HepG2 (cell line): ENCODE results near the gene STK38L. TPM values are rescaled to one million over a fixed set of nuclear protein-coding genes. Genes with fewer than 3 reads are reported as not detected.

ENCODE experiments used
- ATAC-seq: fragments of 200-7000 bp; cut with Tn5 transposase; 3 replicates; pipeline ENCODE4 v1.9.1; 2020; ENCODE audit warnings: mild to moderate bottlenecking, moderate library complexity
- BruUV-seq: library from RNA; stranded (reverse); fragments of 400-500 nt; replicated peaks from 2 replicates; lab custom pipeline; 2021; lab: Mats Ljungman, UMichigan
- CTCF ChIA-PET: fragments of 300-600 bp; formaldehyde crosslinking; extraction: SDS; loops from one replicate; lab custom pipeline; 2021; ENCODE audit warnings: low total read pairs, inconsistent platforms, low intra/inter-chr PET ratio; lab: Yijun Ruan, JAX
- POLR2A ChIA-PET: fragments of 350-600 bp; sonication (Branson Sonifier 250); formaldehyde crosslinking; loops from one replicate; lab custom pipeline; 2020; ENCODE audit warnings: antibody characterized with exemption, inconsistent platforms; lab: Yijun Ruan, JAX
- DNase-seq: peaks from one replicate; pipeline ENCODE4 v3.0.0-alpha.2; 2015; ENCODE audit warnings: low spot score
- FAIRE-seq: peaks from 3 replicates; lab custom pipeline; 2011; peaks lifted over from hg19 to GRCh38; lab: Jason Lieb, UNC
- H2AFZ ChIP-seq: one replicate; pipeline ENCODE4 v1.6.1; 2011; ENCODE audit warnings: low read length, inconsistent platforms
- H3K27ac ChIP-seq: fragments of 300-600 bp; 3 replicates; pipeline ENCODE4 v1.8.0; 2011; ENCODE audit warnings: mixed run types, mild to moderate bottlenecking, mixed read lengths, low read length, inconsistent platforms; ENCODE audit not compliant: insufficient read depth; ENCODE audit errors: extremely low read length
- H3K27me3 ChIP-seq, 2 experiments: fragments of 200-600 bp in 1 of 2; 2 replicates in 1 of 2; 3 replicates in 1 of 2; pipeline versions ENCODE4 v1.6.0 to v1.8.0; 2011; ENCODE audit warnings: low read length in 2 of 2, mild to moderate bottlenecking in 2 of 2, moderate library complexity in 2 of 2, inconsistent platforms in 1 of 2; ENCODE audit not compliant: insufficient read depth in 2 of 2, control insufficient read depth in 1 of 2
- H3K36me3 ChIP-seq, 2 experiments: fragments of 200-600 bp in 1 of 2; replicated peaks in 1 of 2; 2 replicates in 1 of 2; 3 replicates in 1 of 2; pipeline versions ENCODE4 v1.5.1 to v1.8.0; 2011; ENCODE audit warnings: low read length in 2 of 2, inconsistent platforms in 1 of 2; ENCODE audit not compliant: insufficient read depth in 2 of 2, control insufficient read depth in 1 of 2
- H3K4me1 ChIP-seq: 2 replicates; pipeline ENCODE4 v1.5.1; 2012; ENCODE audit warnings: low read length, inconsistent platforms; ENCODE audit not compliant: insufficient read depth
- H3K4me2 ChIP-seq: 2 replicates; pipeline ENCODE4 v1.6.0; 2011; ENCODE audit warnings: low read depth, low read length, inconsistent platforms
- H3K4me3 ChIP-seq, 3 experiments: fragments of 200-600 bp in 1 of 3; sonication (generic), shearing (Covaris generic) in 1 of 3; replicated peaks in 1 of 3; 2 replicates each; pipeline ENCODE4 v1.5.1; 2011 to 2016; ENCODE audit warnings: low read length in 3 of 3, inconsistent platforms in 2 of 3, low read depth in 2 of 3, mild to moderate bottlenecking in 2 of 3, control low read depth in 1 of 3, mixed read lengths in 1 of 3; ENCODE audit not compliant: insufficient read depth in 1 of 3
- H3K79me2 ChIP-seq: one replicate; pipeline ENCODE4 v1.6.1; 2011; ENCODE audit warnings: low read length, inconsistent platforms; ENCODE audit not compliant: insufficient read depth
- H3K9ac ChIP-seq: 2 replicates; pipeline ENCODE4 v1.6.0; 2011; ENCODE audit warnings: mild to moderate bottlenecking, low read depth, low read length, inconsistent platforms; ENCODE audit not compliant: insufficient read depth
- H3K9me3 ChIP-seq: 2 replicates; pipeline ENCODE4 v1.5.1; 2012; ENCODE audit warnings: mild to moderate bottlenecking, low read length
- H4K20me1 ChIP-seq: 2 replicates; pipeline ENCODE4 v1.6.0; 2011; ENCODE audit warnings: inconsistent platforms, mild to moderate bottlenecking, low read length, moderate library complexity; ENCODE audit not compliant: insufficient read depth
- HDAC2 ChIP-seq: sonication (generic); formaldehyde crosslinking; IDR thresholded peaks from 2 replicates; pipeline ENCODE4 v1.4.0; 2020; ENCODE audit warnings: missing genetic modification reagents
- HIC2 ChIP-seq: sonication (generic); formaldehyde crosslinking; IDR thresholded peaks from 2 replicates; pipeline ENCODE4 v1.9.0; 2022; ENCODE audit warnings: low read depth, missing genetic modification reagents
- HNF4G ChIP-seq, 2 experiments: sonication (generic) in 1 of 2; formaldehyde crosslinking in 1 of 2; IDR thresholded peaks; 2 replicates each; pipeline versions ENCODE4 v1.4.0 to v1.6.1; 2011 to 2020; ENCODE audit warnings: borderline replicate concordance in 2 of 2, low read depth in 2 of 2, mild to moderate bottlenecking in 2 of 2, low read length in 1 of 2, missing genetic modification reagents in 1 of 2, moderate library complexity in 1 of 2
- KAT2B ChIP-seq: fragments of 150-350 bp; IDR thresholded peaks from 2 replicates; pipeline ENCODE4 v1.6.1; 2014; ENCODE audit warnings: low read depth, low read length, borderline replicate concordance
- MBD4 ChIP-seq: IDR thresholded peaks from 2 replicates; pipeline ENCODE4 v1.6.1; 2012; ENCODE audit warnings: low read length, inconsistent platforms, borderline replicate concordance
- NFAT5 ChIP-seq: sonication (generic); formaldehyde crosslinking; IDR thresholded peaks from 2 replicates; pipeline ENCODE4 v1.4.0; 2020; ENCODE audit warnings: missing genetic modification reagents
- NFRKB ChIP-seq: fragments of 450-650 bp; IDR thresholded peaks from 2 replicates; pipeline ENCODE4 v1.6.1; 2017
- PRMT3 ChIP-seq: sonication (generic); formaldehyde crosslinking; IDR thresholded peaks from 2 replicates; pipeline ENCODE4 v1.8.1; 2022; ENCODE audit warnings: low read depth, mild to moderate bottlenecking, moderate library complexity, missing genetic modification reagents, borderline replicate concordance
- TBL1XR1 ChIP-seq: fragments of 150-350 bp; IDR thresholded peaks from 2 replicates; pipeline ENCODE4 v1.6.1; 2014; ENCODE audit warnings: borderline replicate concordance, low read length; ENCODE audit not compliant: partially characterized antibody
- TFDP2 ChIP-seq: sonication (generic); formaldehyde crosslinking; IDR thresholded peaks from 2 replicates; pipeline ENCODE4 v1.4.0; 2020; ENCODE audit warnings: missing genetic modification reagents
- ZBTB26 ChIP-seq: IDR thresholded peaks from 2 replicates; pipeline ENCODE4 v1.6.1; 2016; ENCODE audit warnings: missing compliant biosample characterization, missing genetic modification reagents, borderline replicate concordance
- ZNF317 ChIP-seq: sonication (generic); formaldehyde crosslinking; IDR thresholded peaks from 2 replicates; pipeline ENCODE4 v1.5.0; 2020; ENCODE audit warnings: mild to moderate bottlenecking, missing genetic modification reagents
- ZNF672 ChIP-seq: sonication (generic); formaldehyde crosslinking; IDR thresholded peaks from 2 replicates; pipeline ENCODE4 v1.8.1; 2022; ENCODE audit warnings: missing genetic modification reagents
- ZNF768 ChIP-seq: sonication (generic); formaldehyde crosslinking; IDR thresholded peaks from 2 replicates; pipeline ENCODE4 v1.4.0; 2020; ENCODE audit warnings: missing genetic modification reagents
- ZNF850 ChIP-seq: sonication (generic); formaldehyde crosslinking; conservative IDR thresholded peaks from 2 replicates; pipeline ENCODE4 v1.9.0; 2021; ENCODE audit warnings: mild to moderate bottlenecking, missing genetic modification reagents
- WGBS: methylation state at CpG from one replicate; pipeline ENCODE4 v1.1.6; 2017; ENCODE audit warnings: low lambda C conversion rate; 5-methylcytosine and 5-hydroxymethylcytosine counted together
- in situ Hi-C: cut with HindIII; loops from 2 replicates; pipeline ENCODE4 v1.10.0; 2017; ENCODE audit warnings: low pct_unique_long_range_greater_than_20kb; ENCODE audit not compliant: extremely low pct_ligation_motif_present
- intact Hi-C: fragments of 100-400 bp; cut with micrococcal nuclease; formaldehyde crosslinking; loops from one replicate; pipeline ENCODE4 v1.10.0; 2022; ENCODE audit not compliant: unreplicated experiment
- polyA plus RNA-seq, 8 experiments: library from polyadenylated mRNA; depleted of rRNA in 3 of 8; stranded (reverse) in 7 of 8; unstranded in 1 of 8; fragments of >200 nt; fragmentation: Illumina TruSeq in 4 of 8; extraction: Trizol in 4 of 8; gene quantifications; 2 replicates each; pipeline versions ENCODE4 v1.2.1 to v1.2.3, GENCODE V29; 2011 to 2016; ENCODE audit warnings: low read depth in 4 of 8, missing spikeins in 1 of 8, mixed read lengths in 1 of 8; ENCODE audit not compliant: insufficient read depth in 1 of 8
- total RNA-seq, 5 experiments: library from RNA; depleted of rRNA; stranded (reverse); fragments of >200 nt; fragmentation: Illumina TruSeq; extraction: Trizol; gene quantifications; 2 replicates each; pipeline ENCODE4 v1.2.3, GENCODE V29; 2016; ENCODE audit warnings: low read depth in 1 of 5

The STK38L gene
- total and polyA plus RNA-seq, 2 of the 13 experiments (the other 11 are each of a cell fraction or from before 2014, with no cell fraction given): 6.1 to 26.4 TPM

- in situ Hi-C loops: no loop called here
- TF ChIP-seq ZNF850 (CRISPR knock-in tag): no peak
- TF ChIP-seq ZBTB26 (CRISPR knock-in tag): no peak
- no peak for TF ChIP-seq ZNF768 (CRISPR knock-in tag)
- no peak for TF ChIP-seq NFRKB
- no peak for TF ChIP-seq TBL1XR1
- no peak for TF ChIP-seq NFAT5 (CRISPR knock-in tag)
- no peak for TF ChIP-seq ZNF672 (CRISPR knock-in tag)
- TF ChIP-seq HDAC2 (CRISPR knock-in tag): no peak
- no peak for TF ChIP-seq HIC2 (CRISPR knock-in tag)
- TF ChIP-seq PRMT3: no peak
- TF ChIP-seq MBD4: no peak
- TF ChIP-seq TFDP2 (CRISPR knock-in tag): no peak
- TF ChIP-seq HNF4G (IDR thresholded peaks at IDR 0.05; ENCODE audit: borderline replicate concordance, low read depth, low read length): no peak
- TF ChIP-seq HNF4G (CRISPR knock-in tag; IDR thresholded peaks at IDR 0.05; ENCODE audit: borderline replicate concordance, low read depth): no peak
- TF ChIP-seq KAT2B: no peak
- TF ChIP-seq ZNF317 (CRISPR knock-in tag): no peak
These were observed 14.7 kb upstream of the STK38L start for GRCh38 chr12:27229367-27229766.

More at GRCh38 chr12:27229367-27229766, 14.7 kb upstream of the STK38L start:
- H3K4me2 ChIP-seq: no peak overlapping the region
- no TSS peak for BruUV-seq
- H3K9me3 ChIP-seq: no peaks in the 10 kb centered on the region
- H3K4me3 ChIP-seq: no peak overlapping the region
- ATAC-seq: no peak
- H2AFZ ChIP-seq: no peak overlapping the region
- H3K27me3 ChIP-seq: no peaks in the 10 kb centered on the region
- no peak for FAIRE-seq
- DNase-seq: no peak
- H4K20me1 ChIP-seq: no peaks in the 10 kb centered on the region
- H3K27ac ChIP-seq: no peak overlapping the region
- 0% methylated on average over 1 of the region's 1 CpG for WGBS
- H3K79me2 ChIP-seq: no peaks in the 10 kb centered on the region
- ChIA-PET POLR2A (no interaction called here), CTCF (no interaction called here)
- no peak overlapping the region for H3K9ac ChIP-seq
- peaks cover 18% of the 10 kb centered on the region for H3K4me1 ChIP-seq
- no peaks in the 10 kb centered on the region for H3K36me3 ChIP-seq
- intact Hi-C loops: no loop called here
